Left ventricle myocardium inferior (tissue), 1 donor: ENCODE measurements around the gene EVI2B. TPM values are rescaled to one million over a fixed set of nuclear protein-coding genes. Genes with fewer than 3 reads are reported as not detected.

Source experiments
- DNase-seq: peaks from one replicate; pipeline ENCODE4 v3.0.0-alpha.2; 2020
- H3K27ac ChIP-seq: fragments of 200-600 bp; replicated peaks from 2 replicates; pipeline ENCODE4 v1.8.0; 2021
- H3K27me3 ChIP-seq: fragments of 200-600 bp; 2 replicates; pipeline ENCODE4 v1.8.0; 2021; ENCODE audit warnings: low read depth
- H3K36me3 ChIP-seq: fragments of 200-600 bp; 2 replicates; pipeline ENCODE4 v1.8.0; 2021
- H3K4me1 ChIP-seq: fragments of 200-600 bp; 2 replicates; pipeline ENCODE4 v1.8.0; 2021
- H3K4me3 ChIP-seq: fragments of 200-600 bp; 2 replicates; pipeline ENCODE4 v1.8.0; 2021; ENCODE audit warnings: mild to moderate bottlenecking, moderate library complexity
- H3K9me3 ChIP-seq: fragments of 200-600 bp; replicated peaks from 2 replicates; pipeline ENCODE4 v1.8.0; 2021
- intact Hi-C: fragments of 100-400 bp; cut with micrococcal nuclease; formaldehyde crosslinking; loops from one replicate; pipeline ENCODE4 v1.11.0; 2022
- total RNA-seq: library from RNA; stranded (reverse); fragmentation: NEBNext Ultra II Directional; extraction: Animal tissue kit (Norgen Biotek cat#: 25700); gene quantifications from one replicate; pipeline ENCODE4 v1.2.1, GENCODE V29; 2021
- TF ChIP-seq, protein P1 (sequence below): fragments of 200-600 bp; IDR thresholded peaks from 2 replicates; pipeline ENCODE4 v1.8.0; 2021; ENCODE audit warnings: antibody characterized with exemption, mild to moderate bottlenecking, borderline replicate concordance
- donor health status: DM: no; HTN: yes; CAD: no; lungs with severe emphysema.

Gene EVI2B
- total RNA-seq, 1 donor from 2014 or later = 2.7 TPM

DNA sequence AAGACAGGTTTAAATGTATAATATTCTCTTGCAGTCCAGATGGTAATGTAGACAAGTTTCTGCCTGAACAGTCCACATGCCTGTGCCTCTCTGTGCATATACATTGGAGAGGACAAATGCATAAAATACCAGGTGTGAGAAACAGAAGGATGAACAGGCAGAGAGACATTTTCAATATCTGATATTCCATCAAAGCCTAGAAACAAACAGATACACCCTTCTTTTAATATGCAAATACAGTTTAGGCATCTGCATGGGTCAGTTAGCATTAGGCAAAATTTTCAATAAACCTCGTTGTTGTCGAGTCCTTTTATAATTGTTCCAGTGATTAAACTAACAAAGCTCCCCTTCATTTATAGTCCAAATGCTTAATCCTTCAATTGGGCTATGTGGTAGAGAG, 17.7 kb downstream of the EVI2B start:
- no peaks in the 10 kb centered on the region for H3K27me3 ChIP-seq
- no peaks in the 10 kb centered on the region for H3K9me3 ChIP-seq
- TF ChIP-seq, protein P1, sequence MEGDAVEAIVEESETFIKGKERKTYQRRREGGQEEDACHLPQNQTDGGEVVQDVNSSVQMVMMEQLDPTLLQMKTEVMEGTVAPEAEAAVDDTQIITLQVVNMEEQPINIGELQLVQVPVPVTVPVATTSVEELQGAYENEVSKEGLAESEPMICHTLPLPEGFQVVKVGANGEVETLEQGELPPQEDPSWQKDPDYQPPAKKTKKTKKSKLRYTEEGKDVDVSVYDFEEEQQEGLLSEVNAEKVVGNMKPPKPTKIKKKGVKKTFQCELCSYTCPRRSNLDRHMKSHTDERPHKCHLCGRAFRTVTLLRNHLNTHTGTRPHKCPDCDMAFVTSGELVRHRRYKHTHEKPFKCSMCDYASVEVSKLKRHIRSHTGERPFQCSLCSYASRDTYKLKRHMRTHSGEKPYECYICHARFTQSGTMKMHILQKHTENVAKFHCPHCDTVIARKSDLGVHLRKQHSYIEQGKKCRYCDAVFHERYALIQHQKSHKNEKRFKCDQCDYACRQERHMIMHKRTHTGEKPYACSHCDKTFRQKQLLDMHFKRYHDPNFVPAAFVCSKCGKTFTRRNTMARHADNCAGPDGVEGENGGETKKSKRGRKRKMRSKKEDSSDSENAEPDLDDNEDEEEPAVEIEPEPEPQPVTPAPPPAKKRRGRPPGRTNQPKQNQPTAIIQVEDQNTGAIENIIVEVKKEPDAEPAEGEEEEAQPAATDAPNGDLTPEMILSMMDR = no peak
- DNase-seq = no peak
- H3K4me1 ChIP-seq = no peaks in the 10 kb centered on the region
- H3K27ac ChIP-seq = no peak overlapping the region
- H3K36me3 ChIP-seq = peaks cover 8% of the 10 kb centered on the region
- H3K4me3 ChIP-seq = no peak overlapping the region
- intact Hi-C loops = no loop called here

- H3K36me3 ChIP-seq = peaks cover 10% of the 10 kb centered on the region
- TF ChIP-seq, protein P1 = no peak
- intact Hi-C loops = no loop called here
Observed at GRCh38 chr17:31295489-31295871, 18.4 kb downstream of the EVI2B start.

GRCh38 chr17:31294820-31295488, 18.9 kb downstream of the EVI2B start:
- intact Hi-C loops = no loop called here
- Histone ChIP-seq H3K27ac (no peak overlapping the region), H3K27me3 (no peaks in the 10 kb centered on the region), H3K4me3 (no peak overlapping the region), H3K9me3 (no peaks in the 10 kb centered on the region), H3K36me3 (peaks cover 14% of the 10 kb centered on the region), H3K4me1 (no peaks in the 10 kb centered on the region)
- no peak for DNase-seq
- TF ChIP-seq, protein P1 = no peak

More at GRCh38 chr17:31295489-31295871, 18.4 kb downstream of the EVI2B start:
- no peaks in the 10 kb centered on the region for H3K9me3 ChIP-seq
- H3K27me3 ChIP-seq = no peaks in the 10 kb centered on the region
- DNase-seq = no peak
- no peak overlapping the region for H3K4me3 ChIP-seq
- no peaks in the 10 kb centered on the region for H3K4me1 ChIP-seq
- no peak overlapping the region for H3K27ac ChIP-seq

- Histone ChIP-seq H3K27me3 (no peaks in the 10 kb centered on the region), H3K4me1 (no peaks in the 10 kb centered on the region), H3K27ac (no peak overlapping the region), H3K36me3 (peaks cover 14% of the 10 kb centered on the region), H3K4me3 (no peak overlapping the region), H3K9me3 (no peaks in the 10 kb centered on the region)
- DNase-seq = no peak
- intact Hi-C loops = no loop called here
- TF ChIP-seq, protein P1 = no peak
Observed at GRCh38 chr17:31294231-31294630, 19.6 kb downstream of the EVI2B start.

GRCh38 chr17:31293581-31293980, 20.3 kb downstream of the EVI2B start:
- no peaks in the 10 kb centered on the region for H3K9me3 ChIP-seq
- no peaks in the 10 kb centered on the region for H3K4me1 ChIP-seq
- intact Hi-C loops = no loop called here
- TF ChIP-seq, protein P1 = no peak
- no peaks in the 10 kb centered on the region for H3K27me3 ChIP-seq
- no peak for DNase-seq
- H3K36me3 ChIP-seq = peaks cover 14% of the 10 kb centered on the region
- H3K4me3 ChIP-seq = no peak overlapping the region
- no peak overlapping the region for H3K27ac ChIP-seq
